Measurements from ENCODE around the gene SMAD3.

SMAD3 gene

GRCh38 chr15:67082007-67082536, 16.7 kb downstream of the SMAD3 start:
- DNase-seq: no peak

GRCh38 chr15:67083135-67083762, 17.8 kb downstream of the SMAD3 start:
- DNase-seq: no peak

- DNase-seq: no peak
Measured at GRCh38 chr15:67084561-67084960, 19.2 kb downstream of the SMAD3 start.

DNA sequence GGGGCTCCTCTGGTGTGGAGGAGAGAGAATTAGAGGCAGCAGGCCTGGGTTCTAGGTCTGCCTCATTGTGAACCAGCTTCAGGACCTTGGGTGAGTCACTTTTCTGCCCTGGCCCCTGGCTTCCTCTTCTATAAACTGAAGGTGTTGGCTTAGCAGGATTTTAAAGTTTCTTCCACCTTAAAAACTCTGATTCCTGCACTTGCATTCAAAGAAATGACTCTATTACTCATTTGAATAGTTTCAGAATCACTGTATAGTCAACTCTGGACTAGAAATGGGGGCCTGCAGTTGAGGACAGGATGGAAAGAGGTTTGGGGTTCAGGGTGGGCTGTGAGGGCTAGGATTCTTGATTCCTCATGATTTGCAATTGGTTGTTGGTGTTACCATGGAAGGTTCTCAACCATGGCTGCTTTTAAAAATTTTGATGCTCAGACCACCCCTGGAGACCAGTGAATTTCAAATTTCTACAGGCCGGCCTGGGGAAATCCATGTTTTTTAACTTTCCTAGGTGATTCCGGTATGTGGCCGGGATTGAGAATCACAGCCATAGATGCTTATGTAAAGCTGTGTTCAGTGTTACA, 19.9 kb downstream of the SMAD3 start:
- no peak for DNase-seq

DNA sequence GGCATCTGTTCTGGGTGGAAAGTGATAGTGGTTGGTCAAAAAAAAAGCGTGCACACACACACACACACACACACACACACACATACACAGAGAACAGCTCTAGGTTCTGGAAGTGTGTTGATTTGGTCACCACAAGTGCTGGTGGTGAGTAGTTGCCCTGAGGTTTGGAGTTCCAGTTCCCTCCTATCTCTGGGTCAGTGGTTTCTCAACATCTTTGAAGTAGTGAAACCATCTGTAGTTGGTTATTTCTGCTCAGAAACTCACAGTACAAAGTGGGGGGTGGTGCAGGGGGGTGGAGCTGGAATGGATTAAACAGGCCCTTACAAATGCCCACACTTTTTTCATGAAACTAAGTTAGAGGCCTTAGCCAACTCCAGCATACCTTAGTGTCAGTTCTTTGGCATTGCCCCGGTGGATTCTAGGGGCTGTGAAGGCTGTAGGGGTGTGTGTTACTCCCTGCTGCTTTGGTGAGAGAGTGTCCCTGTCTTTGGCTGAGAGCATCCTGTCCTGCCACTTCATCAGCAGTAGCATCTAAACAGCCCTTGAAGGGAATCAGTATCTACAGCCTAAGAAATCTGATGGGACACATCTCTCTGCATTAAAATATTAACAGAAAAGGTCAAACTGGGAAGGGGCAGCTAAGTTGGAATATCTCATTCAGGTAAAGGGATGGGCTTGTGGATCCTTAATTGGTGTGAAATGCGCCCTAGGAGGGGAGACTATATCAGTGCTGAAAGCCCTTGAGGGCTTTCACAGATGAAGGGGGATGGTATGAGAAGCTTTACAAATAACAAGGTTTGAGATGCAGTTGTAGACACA, 20.6 kb downstream of the SMAD3 start:
- DNase-seq: no peak

- no peak for DNase-seq
Measured at GRCh38 chr15:67086637-67086914, 21.2 kb downstream of the SMAD3 start.

GRCh38 chr15:67087507-67088172, 22.2 kb downstream of the SMAD3 start:
- DNase-seq: no peak

DNA sequence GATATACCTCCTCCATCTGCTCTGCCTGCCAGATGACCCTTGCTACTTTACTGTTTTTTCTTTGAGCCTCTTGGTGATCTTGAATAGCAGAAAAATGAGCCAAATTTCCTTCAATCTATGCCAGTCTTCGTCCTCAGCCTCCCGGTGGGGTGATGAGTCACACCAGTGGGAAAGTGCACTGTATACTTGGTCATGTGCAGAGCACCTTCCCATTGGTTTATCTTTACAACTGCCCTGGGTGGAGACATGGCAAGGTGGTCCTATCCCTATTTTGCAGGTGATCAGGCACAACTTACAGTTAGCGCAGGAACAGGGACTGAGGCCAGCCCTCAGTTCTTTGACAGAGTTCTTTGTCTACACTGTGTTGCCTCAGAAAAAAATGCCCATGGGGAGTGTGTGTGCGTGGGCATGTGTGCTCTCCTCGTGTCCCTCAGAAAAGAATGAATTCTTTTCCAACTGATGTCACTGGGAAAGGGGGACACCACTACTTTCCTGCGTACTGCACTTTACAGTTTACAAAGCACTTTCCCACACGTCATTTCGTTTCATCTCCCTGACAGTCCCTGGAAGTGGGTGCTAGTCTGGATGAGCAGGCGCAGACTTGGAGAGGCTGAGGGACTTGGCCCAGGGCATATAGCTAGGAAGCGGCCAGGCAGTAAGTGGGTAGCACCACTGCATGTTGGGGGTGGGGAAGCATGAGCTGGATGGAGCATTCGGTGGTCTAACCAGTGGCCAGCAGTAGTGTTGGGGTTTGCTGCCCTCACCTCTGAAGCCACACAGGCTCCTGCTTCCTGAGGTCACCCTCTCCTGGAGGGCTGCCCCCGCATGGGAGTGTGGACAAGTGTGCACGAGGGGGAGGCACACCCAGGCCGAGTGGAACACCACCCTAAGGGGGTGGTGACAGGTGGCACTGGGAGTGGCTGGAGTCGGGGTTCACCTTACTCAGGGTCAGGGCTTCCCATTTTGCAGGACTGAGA, 24.1 kb downstream of the SMAD3 start:
- no peak for DNase-seq

GRCh38 chr15:67090297-67091070, 25.1 kb downstream of the SMAD3 start:
- no peak for DNase-seq

DNA sequence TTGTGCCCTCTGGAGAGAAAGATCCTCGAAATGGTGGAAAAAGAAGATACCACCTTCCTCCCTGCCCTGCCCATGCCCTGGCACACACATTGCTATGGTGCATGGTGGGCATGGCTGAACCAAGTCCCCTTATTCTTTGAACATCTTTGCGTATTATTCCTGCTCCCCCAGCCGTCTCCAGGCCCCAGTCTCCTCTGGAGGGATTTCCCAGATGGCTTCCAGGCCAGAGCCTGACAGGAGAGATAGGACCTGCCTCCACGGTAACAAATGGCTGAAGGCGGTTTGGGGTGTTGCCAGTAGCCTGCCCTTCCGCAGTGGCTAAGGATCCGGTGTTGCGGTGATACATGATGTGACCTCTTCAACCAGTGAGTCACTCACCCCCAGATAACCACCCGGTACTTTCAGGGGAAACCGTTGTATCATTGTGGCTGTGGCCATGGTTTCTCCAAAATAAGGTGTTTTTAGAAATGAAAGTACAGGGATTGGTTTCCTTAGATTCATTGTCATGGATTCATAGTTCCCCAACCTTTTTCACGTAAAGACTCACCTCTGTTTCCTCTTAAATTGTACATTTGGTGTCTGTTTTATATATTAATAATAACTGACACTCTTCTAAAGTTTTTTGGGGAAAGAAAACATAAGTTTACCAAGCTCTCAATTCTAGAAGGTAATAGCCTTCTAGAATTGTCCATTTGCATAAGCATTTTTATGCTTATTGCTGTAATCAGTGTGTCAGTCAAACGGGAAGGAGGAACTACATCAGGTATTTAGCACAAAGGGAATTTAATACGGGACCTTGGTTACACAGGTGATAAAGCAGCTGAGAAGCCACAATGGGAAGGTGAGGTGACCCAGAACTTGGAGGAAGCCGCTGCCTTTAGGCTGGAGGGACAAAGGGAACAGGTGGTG, 25.9 kb downstream of the SMAD3 start:
- DNase-seq: no peak

- DNase-seq: no peak
Measured at GRCh38 chr15:67091980-67092677, 26.7 kb downstream of the SMAD3 start.

GRCh38 chr15:67092752-67093503, 27.5 kb downstream of the SMAD3 start:
- DNase-seq: no peak

- DNase-seq: no peak
Measured at GRCh38 chr15:67093504-67093862, 28.1 kb downstream of the SMAD3 start.

DNA sequence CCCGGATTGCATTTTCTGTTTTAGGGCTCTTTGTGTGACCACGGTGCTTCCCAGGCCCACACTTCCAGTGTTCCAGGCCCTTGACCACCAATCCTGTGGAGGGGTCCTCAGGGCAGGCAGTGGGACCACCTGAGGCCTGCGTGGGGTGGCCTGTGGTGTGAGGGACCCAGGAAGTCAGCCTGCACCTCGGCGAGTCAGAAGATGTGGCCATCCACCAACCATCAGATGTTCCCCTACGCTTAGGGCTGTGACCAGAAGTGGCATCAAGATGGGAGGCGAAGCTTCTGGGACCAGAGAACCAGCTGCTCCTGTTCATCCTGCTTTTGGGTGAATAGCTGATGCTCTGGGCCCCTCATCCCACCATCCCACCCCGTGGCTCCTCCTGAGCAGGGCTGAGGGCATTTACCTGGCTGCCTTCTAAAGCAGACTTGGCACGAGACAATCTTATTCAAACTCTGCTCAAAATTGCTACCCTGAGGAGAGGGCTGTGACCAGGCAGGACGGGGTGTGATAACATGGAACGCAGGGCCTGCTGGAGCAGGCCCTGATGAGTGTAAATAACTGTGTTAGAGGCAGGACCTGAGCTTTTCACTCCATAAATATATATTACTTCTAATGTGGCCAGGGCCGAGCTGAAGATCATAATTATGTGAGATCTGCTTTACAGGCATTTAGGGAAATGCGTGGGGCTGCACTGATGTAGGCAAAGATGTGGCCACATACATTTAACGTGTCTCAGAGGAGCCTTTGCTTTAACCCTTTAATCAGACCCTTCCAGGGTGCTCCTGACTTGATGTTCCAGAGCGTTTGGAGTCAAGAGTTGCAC, 28.8 kb downstream of the SMAD3 start:
- no peak for DNase-seq

GRCh38 chr15:67095912-67096311, 30.5 kb downstream of the SMAD3 start:
- no peak for DNase-seq

GRCh38 chr15:67096546-67097294, 31.3 kb downstream of the SMAD3 start:
- no peak for DNase-seq

DNA sequence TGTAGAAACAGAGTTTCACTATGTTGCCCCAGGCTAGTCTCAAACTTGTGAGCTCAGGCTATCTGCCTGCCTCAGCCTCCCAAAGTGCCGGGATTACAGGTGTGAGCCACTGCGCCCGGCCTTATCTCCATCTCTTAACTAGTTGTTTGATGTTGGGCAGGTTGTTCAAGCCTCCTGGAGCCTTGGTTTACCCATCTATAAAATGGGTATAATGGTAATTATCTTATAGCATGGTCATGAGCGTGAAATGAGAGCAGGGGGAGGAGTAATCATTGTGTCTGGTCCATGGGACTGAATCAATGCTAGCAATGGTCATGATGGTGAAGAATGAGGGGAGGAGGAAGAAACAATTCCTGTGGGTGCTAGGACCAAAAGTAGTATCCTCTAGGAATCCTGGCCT, 32.0 kb downstream of the SMAD3 start:
- DNase-seq: no peak
